Esophagus (tissue), 2 donors: ENCODE results near the gene IKZF2. TPM values are rescaled to one million over a fixed set of nuclear protein-coding genes. Genes with fewer than 3 reads are reported as not detected.

ENCODE experiments used
- H3K27ac ChIP-seq, 2 donors: one replicate each; pipeline ENCODE4 v1.5.1; 2013; ENCODE audit warnings: low read depth in 2 of 2, mild to moderate bottlenecking in 2 of 2, inconsistent platforms in 1 of 2, low read length in 1 of 2, moderate library complexity in 1 of 2
- H3K27me3 ChIP-seq, 2 donors: one replicate each; pipeline ENCODE4 v1.6.1; 2013; ENCODE audit warnings: low read length in 2 of 2, control low read depth in 1 of 2, mild to moderate bottlenecking in 1 of 2; ENCODE audit not compliant: insufficient read depth in 2 of 2, control insufficient read depth in 1 of 2
- H3K36me3 ChIP-seq, 2 donors: one replicate each; pipeline ENCODE4 v1.6.1; 2013; ENCODE audit warnings: low read length in 1 of 2; ENCODE audit not compliant: control insufficient read depth in 2 of 2, insufficient read depth in 2 of 2
- H3K4me1 ChIP-seq, 2 donors: one replicate each; pipeline ENCODE4 v1.6.1; 2013; ENCODE audit warnings: low read length in 1 of 2; ENCODE audit not compliant: control insufficient read depth in 2 of 2, insufficient read depth in 2 of 2
- H3K4me3 ChIP-seq, 2 donors: one replicate each; pipeline ENCODE4 v1.5.1; 2013; ENCODE audit warnings: low read length in 2 of 2, mild to moderate bottlenecking in 2 of 2, low read depth in 1 of 2, moderate library complexity in 1 of 2
- H3K9me3 ChIP-seq, 2 donors: one replicate each; pipeline ENCODE4 v1.6.1; 2013; ENCODE audit warnings: mild to moderate bottlenecking in 2 of 2, low read depth in 1 of 2, low read length in 1 of 2, moderate library complexity in 1 of 2; ENCODE audit not compliant: control insufficient read depth in 2 of 2, insufficient read depth in 1 of 2
- WGBS, 2 donors: extraction: QIAGEN DNeasy Blood & Tissue Kit; methylation state at CpG; one replicate each; pipeline ENCODE4 v1.1.7; 2013; 5-methylcytosine and 5-hydroxymethylcytosine counted together
- polyA plus RNA-seq, 2 donors: library from polyadenylated mRNA; stranded (reverse); fragments of 200-250 nt; gene quantifications; one replicate each; pipeline ENCODE4 v1.2.3, GENCODE V29; 2013
- donor health status: healthy with polysubstance abuse.
- donor health status: Bipolar disorder and iron deficiency.

Gene IKZF2
- polyA plus RNA-seq, 2 donors, result 11.3 to 11.5 TPM

DNA sequence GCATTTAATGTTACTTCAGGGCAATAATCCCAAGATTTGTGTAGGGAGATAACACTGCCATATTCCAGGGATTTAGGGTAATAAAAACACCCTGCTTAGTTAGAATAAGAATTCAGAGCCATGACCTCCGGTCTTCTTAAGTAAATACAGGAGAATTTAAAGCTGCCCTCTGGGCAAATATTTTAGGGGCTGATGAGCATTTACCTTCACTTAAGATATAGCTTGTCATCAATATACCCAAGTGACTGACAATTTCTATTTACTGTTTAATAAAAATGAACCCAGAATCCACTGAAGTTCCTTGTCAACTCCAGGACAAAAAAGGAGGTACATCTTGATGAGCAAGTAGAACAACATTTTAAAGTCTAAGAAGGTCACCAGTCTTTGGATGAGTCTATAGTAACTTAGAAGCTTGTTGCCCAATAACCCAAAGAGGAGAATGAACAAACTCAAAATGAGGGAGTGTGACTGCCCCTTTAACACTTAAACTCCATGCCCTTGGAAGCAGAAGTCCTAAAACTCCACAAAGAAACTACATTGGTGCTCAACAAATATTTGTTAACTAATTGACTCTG, 24.3 kb upstream of the IKZF2 start:
- Histone ChIP-seq H3K27ac (no peak overlapping the region), H3K4me3 (no peak overlapping the region), H3K4me1 (no peaks in the 10 kb centered on the region), H3K9me3 (no peaks in the 10 kb centered on the region), H3K27me3 (no peaks in the 10 kb centered on the region), H3K36me3 (no peaks in the 10 kb centered on the region)
- WGBS, 2 donors, result 45 to 46% methylated on average over 1 of the region's 1 CpG

DNA sequence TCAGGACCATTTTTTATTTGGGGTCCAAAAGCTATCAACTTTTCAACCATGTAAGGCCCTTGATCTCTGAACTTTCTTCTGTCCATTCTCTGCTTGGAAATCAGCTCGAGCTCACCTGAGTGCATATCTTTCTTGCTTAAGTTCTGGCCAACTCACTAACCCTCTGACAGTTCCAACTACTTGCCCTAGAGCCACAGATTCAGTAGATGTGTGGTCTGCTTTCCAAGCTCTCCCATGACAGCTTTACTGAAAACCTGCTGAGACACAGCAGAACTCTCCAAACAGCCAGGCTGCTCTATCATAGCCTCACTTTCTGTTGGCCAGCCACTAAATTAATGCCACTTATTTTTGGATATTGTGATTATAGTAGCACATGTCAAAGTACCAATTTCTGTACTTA, 21.2 kb upstream of the IKZF2 start:
- Histone ChIP-seq H3K4me1 (no peaks in the 10 kb centered on the region), H3K4me3 (no peak overlapping the region), H3K27ac (no peak overlapping the region), H3K36me3 (no peaks in the 10 kb centered on the region), H3K9me3 (no peaks in the 10 kb centered on the region), H3K27me3 (no peaks in the 10 kb centered on the region)
- 23 to 29% methylated on average over 1 of the region's 1 CpG for WGBS, 2 donors

DNA sequence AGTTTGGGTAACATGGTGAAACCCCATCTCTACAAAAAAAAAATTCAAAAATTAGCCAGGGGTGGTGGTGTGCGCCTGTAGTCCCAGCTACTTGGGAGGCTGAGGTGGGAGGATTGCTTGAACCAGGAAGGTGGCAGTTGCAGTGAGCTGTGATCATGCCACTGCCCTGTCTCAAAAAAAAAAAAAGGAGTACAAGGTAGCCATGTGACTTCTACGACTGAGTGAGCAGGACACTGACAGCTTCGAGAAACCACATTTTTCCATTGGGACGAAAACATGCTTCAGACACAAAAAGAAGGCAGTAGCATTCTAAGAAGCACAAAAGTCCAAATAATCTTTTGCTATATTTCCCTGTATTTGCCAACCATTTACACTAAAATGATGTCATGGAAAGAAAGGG, 19.7 kb upstream of the IKZF2 start:
- H3K36me3 ChIP-seq, result no peaks in the 10 kb centered on the region
- 84 to 94% methylated on average over 4 of the region's 4 CpGs for WGBS, 2 donors
- H3K4me1 ChIP-seq, result no peaks in the 10 kb centered on the region
- no peak overlapping the region for H3K4me3 ChIP-seq
- H3K9me3 ChIP-seq, result no peaks in the 10 kb centered on the region
- H3K27me3 ChIP-seq, result no peaks in the 10 kb centered on the region
- H3K27ac ChIP-seq, result no peak overlapping the region

DNA sequence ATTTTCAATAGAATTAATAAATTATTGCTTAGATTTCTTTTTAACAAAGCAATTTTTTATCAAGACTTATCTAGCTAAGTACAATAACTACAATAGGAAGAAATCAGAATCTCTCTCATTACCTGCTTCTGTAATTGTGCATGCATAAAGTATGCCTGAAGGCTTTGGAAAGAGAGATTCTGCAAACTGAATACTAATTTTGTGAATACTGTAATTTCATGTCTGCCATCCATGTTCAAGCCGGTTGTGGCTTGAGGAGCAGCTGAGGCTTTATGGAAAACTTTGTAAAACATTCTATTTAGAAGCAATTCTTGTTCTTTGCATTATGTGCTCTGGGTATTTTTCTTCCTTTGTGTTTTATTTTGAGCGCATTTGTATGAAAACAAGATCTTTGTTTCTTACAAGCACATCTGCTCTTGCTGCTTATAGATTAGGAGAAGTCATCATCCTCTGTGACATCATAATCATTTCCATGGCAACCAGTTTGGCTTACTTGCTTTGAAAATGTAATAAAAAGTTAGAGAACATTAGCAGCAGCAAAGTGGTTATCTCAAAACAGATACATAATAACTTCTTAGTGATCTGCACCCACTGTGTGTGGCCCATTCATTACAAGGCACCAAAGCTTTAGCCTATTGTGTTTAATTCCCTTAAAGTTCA, 16.0 kb upstream of the IKZF2 start:
- H3K27me3 ChIP-seq, result no peaks in the 10 kb centered on the region
- no peaks in the 10 kb centered on the region for H3K9me3 ChIP-seq
- H3K4me1 ChIP-seq, result no peaks in the 10 kb centered on the region
- no peak overlapping the region for H3K27ac ChIP-seq
- no peak overlapping the region for H3K4me3 ChIP-seq
- H3K36me3 ChIP-seq, result no peaks in the 10 kb centered on the region
- 90 to 93% methylated on average over 2 of the region's 2 CpGs for WGBS, 2 donors

DNA sequence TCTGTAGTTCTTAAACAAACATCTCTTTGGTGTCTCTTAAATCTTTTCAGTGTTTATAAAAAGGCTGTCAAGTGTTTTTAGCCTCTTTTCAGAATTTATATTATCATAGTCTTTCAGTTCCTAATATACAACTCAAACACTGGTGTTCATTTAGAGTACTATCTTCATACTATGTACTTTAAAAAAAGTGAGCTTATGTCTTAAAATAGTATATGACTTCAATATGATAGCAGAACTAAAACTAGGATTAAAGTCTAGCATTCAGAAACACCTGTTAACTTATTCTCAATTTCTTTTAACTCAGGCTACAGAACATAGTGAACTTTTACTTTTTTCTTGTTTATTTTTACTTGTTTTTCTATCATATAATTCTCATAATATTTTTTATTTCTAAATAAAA, 14.7 kb upstream of the IKZF2 start:
- H3K4me1 ChIP-seq, result no peaks in the 10 kb centered on the region
- H3K27me3 ChIP-seq, result no peaks in the 10 kb centered on the region

DNA sequence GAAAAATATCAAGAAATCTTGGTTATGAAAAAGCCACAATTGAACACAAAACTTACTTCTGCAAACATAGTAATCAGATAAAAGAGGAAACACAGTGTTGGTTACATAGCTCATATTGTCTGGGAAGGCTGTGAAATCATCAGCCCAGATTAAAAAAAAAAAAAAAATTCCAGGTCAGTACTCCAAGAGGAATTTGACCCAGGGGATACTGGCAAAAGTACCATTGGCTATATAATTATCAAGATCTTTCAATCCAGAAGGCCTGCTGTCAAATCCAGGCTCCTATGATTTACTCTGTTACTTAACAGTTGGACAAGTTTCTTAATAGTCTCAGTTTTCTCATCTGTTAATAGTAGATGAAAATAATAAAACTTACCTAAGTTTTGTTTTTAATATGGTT, 12.9 kb upstream of the IKZF2 start:
- no peak overlapping the region for H3K27ac ChIP-seq
- H3K9me3 ChIP-seq, result no peaks in the 10 kb centered on the region
- no peak overlapping the region for H3K4me3 ChIP-seq
- H3K27me3 ChIP-seq, result no peaks in the 10 kb centered on the region
- no peaks in the 10 kb centered on the region for H3K36me3 ChIP-seq
- H3K4me1 ChIP-seq, result no peaks in the 10 kb centered on the region

More for the DNA sequence above, 14.7 kb upstream of the IKZF2 start:
- Histone ChIP-seq H3K9me3 (no peaks in the 10 kb centered on the region), H3K27ac (no peak overlapping the region), H3K36me3 (no peaks in the 10 kb centered on the region), H3K4me3 (no peak overlapping the region)

DNA sequence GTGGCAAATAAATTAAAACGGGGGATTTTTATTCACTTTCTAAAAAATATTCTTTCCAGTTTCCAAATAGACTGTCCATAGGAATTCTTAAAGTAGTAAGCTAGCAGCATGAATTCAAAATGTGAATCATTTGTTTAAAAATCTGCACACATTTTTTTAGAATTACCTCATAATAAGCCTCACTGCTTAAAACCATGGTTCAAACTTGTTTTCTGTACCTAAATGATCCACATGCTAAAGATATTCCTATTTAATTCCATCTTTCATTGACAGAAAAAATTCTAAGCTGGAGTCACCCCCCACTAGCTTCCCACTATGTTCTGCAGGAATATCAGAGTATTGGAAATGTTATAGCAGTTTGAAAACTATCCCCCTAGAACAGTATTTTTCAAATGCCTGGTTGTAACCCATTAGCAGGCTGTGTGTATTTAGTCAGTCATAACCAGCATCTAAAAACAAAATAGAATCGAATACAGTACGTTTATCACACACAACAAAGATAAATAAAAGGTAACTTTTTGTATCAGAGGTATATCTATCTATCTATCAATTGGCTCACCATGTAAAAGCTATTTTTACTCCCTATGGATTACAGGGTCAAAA, 11.2 kb upstream of the IKZF2 start:
- no peaks in the 10 kb centered on the region for H3K4me1 ChIP-seq
- H3K9me3 ChIP-seq, result no peaks in the 10 kb centered on the region
- 81 to 87% methylated on average over 3 of the region's 3 CpGs for WGBS, 2 donors
- no peaks in the 10 kb centered on the region for H3K27me3 ChIP-seq
- no peak overlapping the region for H3K4me3 ChIP-seq
- H3K27ac ChIP-seq, result no peak overlapping the region
- H3K36me3 ChIP-seq, result no peaks in the 10 kb centered on the region

DNA sequence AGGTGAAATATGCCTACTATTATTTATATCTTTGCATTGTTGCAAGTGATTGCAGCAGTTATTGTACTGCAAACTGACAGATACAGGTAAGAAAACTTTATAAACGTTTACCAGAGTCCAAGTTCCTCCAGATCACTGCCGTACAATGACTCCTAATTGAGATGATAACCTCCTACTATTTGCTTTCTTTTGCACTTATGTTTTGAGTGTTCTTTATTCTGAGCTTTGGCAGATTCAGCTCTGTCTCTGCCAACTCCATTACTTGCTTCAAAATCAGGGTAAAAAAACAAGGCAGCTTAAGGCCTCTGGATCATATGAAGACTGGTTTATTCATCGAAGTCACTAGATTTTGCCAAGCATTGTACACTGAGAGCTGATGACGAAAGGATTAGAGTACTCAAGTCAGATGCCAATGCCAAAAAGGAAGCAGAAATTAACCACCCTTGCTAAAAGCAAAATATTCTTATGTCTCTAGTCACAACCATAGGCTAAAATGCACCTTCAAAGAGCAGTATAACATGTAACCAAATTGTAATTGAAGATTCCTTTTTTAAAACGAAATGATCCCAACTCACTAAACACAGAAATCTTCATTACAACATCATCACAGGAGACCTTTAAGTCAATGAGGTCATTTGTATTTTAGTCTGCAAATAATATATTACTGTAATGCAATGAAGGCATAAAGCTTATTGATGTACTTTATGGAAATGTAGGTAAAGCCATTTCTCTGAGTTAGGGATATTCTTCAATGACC, 10.5 kb upstream of the IKZF2 start:
- Histone ChIP-seq H3K27ac (no peak overlapping the region), H3K36me3 (no peaks in the 10 kb centered on the region), H3K9me3 (no peaks in the 10 kb centered on the region), H3K4me1 (no peaks in the 10 kb centered on the region), H3K27me3 (no peaks in the 10 kb centered on the region), H3K4me3 (no peak overlapping the region)
- WGBS, 2 donors, result 34 to 36% methylated on average over 5 of the region's 5 CpGs

DNA sequence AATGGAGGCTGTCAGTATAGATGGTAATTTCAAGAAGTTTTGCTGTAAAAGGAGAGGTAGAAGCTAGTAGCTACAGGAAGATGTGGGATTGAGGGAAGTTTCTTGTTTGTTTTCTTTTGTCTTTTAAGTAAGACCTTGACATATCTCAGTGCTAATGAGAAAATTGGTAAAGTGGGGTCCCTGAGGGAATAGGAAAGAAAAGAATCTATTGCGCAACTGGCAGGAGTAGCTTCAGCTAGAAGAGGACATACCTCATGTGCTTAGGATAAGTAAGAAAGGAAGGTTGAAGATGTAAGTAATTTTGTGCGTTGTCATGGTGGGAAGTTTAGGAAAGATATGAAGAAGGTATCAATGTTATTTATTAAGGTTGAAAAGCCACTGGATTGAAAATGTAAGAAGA, 8.4 kb upstream of the IKZF2 start:
- 96 to 97% methylated on average over 2 of the region's 2 CpGs for WGBS, 2 donors
- Histone ChIP-seq H3K4me1 (no peaks in the 10 kb centered on the region), H3K4me3 (no peak overlapping the region), H3K9me3 (no peaks in the 10 kb centered on the region), H3K27me3 (no peaks in the 10 kb centered on the region), H3K27ac (no peak overlapping the region), H3K36me3 (no peaks in the 10 kb centered on the region)
